Retinal pigment epithelial cell (primary cell): ENCODE measurements around the gene PAK2.
A peak's percentile ranks its signal among the peaks of the same experiment; 100 is the strongest.

ENCODE experiments used
- DNase-seq: peaks from one replicate; pipeline ENCODE4 v3.0.0-alpha.2; 2010; ENCODE audit warnings: low read depth
- H3K4me3 ChIP-seq: 2 replicates; pipeline ENCODE4 v1.5.1; 2011; ENCODE audit warnings: mild to moderate bottlenecking, low read length, control low read depth, moderate library complexity
- CTCF ChIP-seq: conservative IDR thresholded peaks from 2 replicates; pipeline ENCODE4 v1.5.1; 2011; ENCODE audit warnings: low read depth, low read length, control low read depth, inconsistent platforms

Gene PAK2

GRCh38 chr3:196782511-196782910 lies 42.9 kb downstream of the PAK2 start:
- DNase-seq, result no peak
- no peak for TF ChIP-seq CTCF
- no peak overlapping the region for H3K4me3 ChIP-seq

- H3K4me3 ChIP-seq, result no peak overlapping the region
- no peak for TF ChIP-seq CTCF
- DNase-seq, result no peak
Observed at GRCh38 chr3:196788528-196788927, 48.9 kb downstream of the PAK2 start.

- H3K4me3 ChIP-seq, result no peak overlapping the region
- peak; percentile 8 for TF ChIP-seq CTCF
- DNase-seq, result no peak
Observed at GRCh38 chr3:196789885-196790359, 50.3 kb downstream of the PAK2 start.

GRCh38 chr3:196790636-196791035 lies 51.0 kb downstream of the PAK2 start:
- TF ChIP-seq CTCF, result no peak
- no peak for DNase-seq
- H3K4me3 ChIP-seq, result no peak overlapping the region

GRCh38 chr3:196792771-196793170 lies 53.1 kb downstream of the PAK2 start:
- H3K4me3 ChIP-seq, result peak overlapping the region; percentile 14
- DNase-seq, result peak; percentile 29
- no peak for TF ChIP-seq CTCF

GRCh38 chr3:196793246-196793645 lies 53.6 kb downstream of the PAK2 start:
- no peak for TF ChIP-seq CTCF
- H3K4me3 ChIP-seq, result no peak overlapping the region
- DNase-seq, result peak; percentile 94

- no peak for DNase-seq
- no peak overlapping the region for H3K4me3 ChIP-seq
- no peak for TF ChIP-seq CTCF
Observed at GRCh38 chr3:196794467-196794866, 54.8 kb downstream of the PAK2 start.
